HG03108 (cell line): Measurements from ENCODE around the gene DGKH.

ENCODE experiments used
- ATAC-seq: cut with Tn5 transposase; IDR thresholded peaks from one replicate; pipeline ENCODE4 v1.9.1; 2021; ENCODE audit warnings: moderate library complexity; ENCODE audit not compliant: unreplicated experiment

The DGKH gene

GRCh38 chr13:42271337-42272114 lies 223.1 kb downstream of the DGKH start:
- peak; percentile 74 for ATAC-seq

- peak; percentile 5 for ATAC-seq
Measured at GRCh38 chr13:42272115-42272803, 223.8 kb downstream of the DGKH start, which contains the start of gene AKAP11. AKAP11 (plus strand) TSS chr13:42272152; CDS start chr13:42286349, 14,197 bp downstream.

- ATAC-seq = no peak
Measured at GRCh38 chr13:42272804-42273175, 224.3 kb downstream of the DGKH start.

GRCh38 chr13:42274386-42275097 lies 226.1 kb downstream of the DGKH start:
- no peak for ATAC-seq

- peak; percentile 33 for ATAC-seq
Measured at GRCh38 chr13:42275098-42275471, 226.6 kb downstream of the DGKH start.

GRCh38 chr13:42275506-42275905 lies 227.1 kb downstream of the DGKH start:
- ATAC-seq = no peak

GRCh38 chr13:42276683-42277082 lies 228.2 kb downstream of the DGKH start:
- no peak for ATAC-seq

GRCh38 chr13:42277618-42278276 lies 229.3 kb downstream of the DGKH start:
- no peak for ATAC-seq

GRCh38 chr13:42279080-42279479 lies 230.6 kb downstream of the DGKH start:
- ATAC-seq = no peak

- ATAC-seq = no peak
Measured at GRCh38 chr13:42279986-42280385, 231.5 kb downstream of the DGKH start.

- ATAC-seq = no peak
Measured at GRCh38 chr13:42280537-42280936, 232.1 kb downstream of the DGKH start.

- ATAC-seq = no peak
Measured at GRCh38 chr13:42283574-42283973, 235.1 kb downstream of the DGKH start.

- ATAC-seq = no peak
Measured at GRCh38 chr13:42284068-42284467, 235.6 kb downstream of the DGKH start.
